ENCODE data around the gene MVB12B.

- TF ChIP-seq SUZ12 (IDR thresholded peaks at IDR 0.05; ENCODE audit: extremely low read depth, insufficient read depth, insufficient read length) (no peak), YY1 (IDR thresholded peaks at IDR 0.05; ENCODE audit: insufficient read depth, insufficient read length) (no peak)
Observed at GRCh38 chr9:126491949-126492348, 165.3 kb downstream of the MVB12B start.
